NCI-H460 (cell line): ENCODE data around the gene IPO5. TPM values are rescaled to one million over a fixed set of nuclear protein-coding genes. Genes with fewer than 3 reads are reported as not detected.
"Not testable (repeated sequence)": the region's sequence is repeated elsewhere in the genome, so short reads cannot be mapped to it uniquely, and the experiment has no call there.

Experiments
- DNase-seq: peaks from one replicate; pipeline ENCODE4 v3.0.0-alpha.2; 2016; ENCODE audit warnings: low read depth; ENCODE audit errors: extremely low read depth
- total RNA-seq: library from RNA; depleted of rRNA; stranded (reverse); fragments of >200 nt; shearing (Covaris generic); gene quantifications from 2 replicates; pipeline ENCODE4 v1.2.3, GENCODE V29; 2014

IPO5 gene
- total RNA-seq, 1 experiment from 2014 or later = 128 TPM

DNA sequence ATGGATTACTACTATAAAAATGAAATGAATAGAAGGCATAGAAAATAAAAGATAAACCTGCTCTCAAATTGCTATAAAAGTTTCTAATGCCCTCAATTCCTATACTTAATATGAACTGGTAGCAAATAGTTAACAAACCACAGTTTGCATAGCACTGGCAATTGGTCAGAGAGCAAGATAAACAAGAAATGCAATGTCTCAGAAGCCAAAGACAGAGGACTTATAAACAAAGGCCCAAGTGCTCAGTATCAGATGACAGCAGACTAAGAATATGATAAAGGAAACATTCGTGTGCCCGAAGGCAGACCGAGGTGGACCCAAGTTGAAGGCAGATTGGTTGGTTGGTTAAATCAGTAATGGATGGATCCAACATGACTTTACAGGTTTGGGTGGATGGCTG, 50.6 kb downstream of the IPO5 start:
- no peak for DNase-seq

DNA sequence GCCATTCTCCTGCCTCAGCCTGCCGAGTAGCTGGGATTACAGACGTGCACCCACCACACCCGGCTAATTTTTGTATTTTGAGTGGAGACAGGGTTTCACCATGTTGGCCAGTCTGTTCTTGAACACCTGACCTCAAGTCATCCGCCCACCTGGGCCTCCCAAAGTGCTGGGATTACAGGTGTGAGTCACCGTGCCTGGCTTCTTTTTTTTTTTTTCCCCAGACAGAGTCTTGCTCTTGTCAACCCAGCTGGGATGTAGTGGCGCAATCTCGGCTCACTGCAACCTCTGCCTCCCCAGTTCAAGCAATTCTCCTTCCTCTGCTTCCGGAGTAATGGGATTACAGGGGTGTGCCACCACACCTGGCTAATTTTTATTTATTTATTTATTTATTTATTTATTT, 51.5 kb downstream of the IPO5 start:
- DNase-seq = not testable (repeated sequence)

DNA sequence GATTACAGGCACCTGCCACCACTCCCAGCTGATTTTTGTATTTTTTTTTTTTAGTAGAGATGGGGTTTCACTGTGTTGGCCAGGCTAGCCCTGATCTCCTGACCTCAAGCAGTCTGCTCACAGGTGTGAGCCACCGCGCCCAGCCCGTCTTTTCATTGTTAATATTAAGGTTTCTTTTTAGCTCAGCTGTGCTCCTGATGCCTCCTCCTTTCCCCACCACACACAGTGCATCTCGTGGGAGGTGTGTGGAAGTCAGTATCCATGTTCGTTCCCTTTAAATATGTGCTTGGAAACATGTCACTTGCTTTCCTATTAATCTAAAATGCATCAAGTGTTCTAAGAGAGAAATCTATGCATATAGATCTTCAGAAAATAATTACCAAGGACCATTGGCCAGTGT, 53.5 kb downstream of the IPO5 start:
- no peak for DNase-seq

DNA sequence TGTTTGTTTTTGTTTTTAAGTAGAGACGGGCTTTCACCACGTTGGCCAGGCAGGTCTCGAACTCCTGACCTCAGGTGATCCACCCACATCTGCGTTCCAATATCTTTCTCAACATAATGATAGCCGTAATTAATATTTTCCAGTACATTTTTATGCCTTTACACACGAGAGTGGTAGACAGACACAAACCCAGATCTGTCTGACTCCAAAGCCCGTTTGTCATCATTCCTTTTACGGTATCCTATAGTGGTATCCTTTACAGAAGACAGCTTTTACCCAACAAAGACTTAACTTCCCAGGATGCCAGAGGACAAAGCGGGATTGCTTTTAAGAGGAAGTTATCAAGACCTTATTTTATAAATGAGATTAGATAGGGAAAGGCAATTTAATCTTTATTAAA, 59.8 kb downstream of the IPO5 start:
- DNase-seq = no peak

DNA sequence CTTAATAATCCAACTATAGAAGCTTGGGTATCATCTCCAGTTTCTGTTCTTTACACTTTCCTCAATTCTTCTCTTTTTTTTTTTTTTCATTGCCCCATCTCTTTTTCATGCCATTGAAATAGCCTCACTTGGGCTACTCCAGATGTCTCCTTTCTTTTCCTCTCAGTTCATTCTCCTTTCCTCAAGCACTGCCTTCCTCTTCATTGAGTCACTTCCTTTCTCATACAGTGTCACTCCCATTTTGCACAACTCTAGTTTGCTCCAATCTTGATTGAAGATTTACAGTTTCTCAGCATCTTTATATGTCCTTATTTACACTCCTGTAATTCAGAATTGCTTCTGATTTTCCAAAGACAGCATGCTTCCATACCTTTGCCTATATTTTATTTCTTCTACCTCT, 61.3 kb downstream of the IPO5 start:
- no peak for DNase-seq

DNA sequence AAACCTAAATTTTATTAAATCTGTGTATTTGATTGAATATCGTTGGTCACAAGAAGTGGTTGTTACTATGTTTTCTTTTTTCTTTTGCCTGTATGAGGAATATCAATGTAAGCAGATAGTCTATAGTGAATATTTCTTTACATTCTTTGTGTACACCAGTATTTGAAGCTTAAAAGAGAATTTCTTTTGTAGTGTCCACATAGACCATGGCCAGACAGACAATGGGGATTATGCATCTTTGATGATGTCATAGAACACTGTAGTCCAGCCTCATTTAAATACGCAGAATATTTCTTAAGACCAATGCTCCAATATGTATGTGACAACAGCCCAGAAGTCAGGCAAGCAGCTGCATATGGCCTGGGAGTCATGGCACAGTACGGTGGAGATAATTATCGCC, 64.8 kb downstream of the IPO5 start:
- DNase-seq = no peak

DNA sequence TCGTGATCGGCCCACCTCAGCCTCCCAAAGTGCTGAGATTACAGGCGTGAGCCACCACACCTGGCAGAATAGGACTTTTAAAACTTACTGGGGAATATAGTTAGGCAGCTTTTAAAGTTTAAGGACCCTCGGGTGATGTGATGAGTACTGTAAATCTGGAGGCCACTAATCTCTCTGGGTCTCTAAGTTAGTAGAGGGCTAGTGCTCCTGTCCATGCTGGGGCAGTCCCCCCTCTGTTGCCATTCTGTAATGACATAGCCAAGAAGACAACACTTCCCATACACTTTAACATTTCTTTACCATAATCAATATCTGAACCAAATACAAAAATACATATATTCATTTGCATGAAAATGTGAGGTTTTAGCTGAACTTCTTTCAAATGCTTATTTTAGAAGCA, 65.7 kb downstream of the IPO5 start:
- DNase-seq = no peak

DNA sequence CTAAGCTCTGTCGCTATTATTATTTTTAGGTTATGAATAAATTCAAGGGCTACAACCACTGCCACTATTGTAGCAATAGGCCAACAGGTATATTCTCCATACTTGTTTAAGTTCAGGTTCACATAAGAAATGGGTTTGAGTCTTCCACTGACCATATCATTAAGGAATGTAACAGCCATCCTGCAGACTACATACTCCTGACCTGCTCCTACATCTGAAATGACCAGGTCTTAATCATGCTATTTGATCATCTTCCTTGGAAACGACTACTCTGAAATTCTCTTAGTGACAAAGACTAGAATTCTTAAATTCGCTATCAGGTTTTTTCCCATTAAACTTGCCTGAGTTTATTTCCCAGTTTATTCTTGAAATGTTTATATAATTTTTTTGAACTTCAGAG, 66.8 kb downstream of the IPO5 start:
- no peak for DNase-seq

DNA sequence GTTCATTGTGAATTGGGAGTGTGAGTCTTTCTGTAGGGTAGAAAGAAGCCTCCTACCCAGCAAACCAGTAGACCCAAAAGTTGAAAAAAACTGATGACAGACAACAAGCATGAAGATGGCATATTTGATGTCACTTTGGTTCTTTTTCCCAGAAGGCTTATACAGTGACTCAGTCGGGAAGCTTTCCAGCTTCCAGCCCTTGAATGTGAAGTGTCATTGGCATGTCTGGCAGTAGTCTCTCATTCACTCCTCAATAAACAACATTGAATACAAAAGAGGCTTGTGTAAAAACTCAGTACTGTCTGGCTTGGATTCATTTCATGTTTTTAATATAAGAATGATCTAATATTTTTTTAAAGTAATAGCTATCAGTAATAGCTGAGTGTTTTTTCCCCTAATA, 68.7 kb downstream of the IPO5 start:
- DNase-seq = peak; percentile 4

DNA sequence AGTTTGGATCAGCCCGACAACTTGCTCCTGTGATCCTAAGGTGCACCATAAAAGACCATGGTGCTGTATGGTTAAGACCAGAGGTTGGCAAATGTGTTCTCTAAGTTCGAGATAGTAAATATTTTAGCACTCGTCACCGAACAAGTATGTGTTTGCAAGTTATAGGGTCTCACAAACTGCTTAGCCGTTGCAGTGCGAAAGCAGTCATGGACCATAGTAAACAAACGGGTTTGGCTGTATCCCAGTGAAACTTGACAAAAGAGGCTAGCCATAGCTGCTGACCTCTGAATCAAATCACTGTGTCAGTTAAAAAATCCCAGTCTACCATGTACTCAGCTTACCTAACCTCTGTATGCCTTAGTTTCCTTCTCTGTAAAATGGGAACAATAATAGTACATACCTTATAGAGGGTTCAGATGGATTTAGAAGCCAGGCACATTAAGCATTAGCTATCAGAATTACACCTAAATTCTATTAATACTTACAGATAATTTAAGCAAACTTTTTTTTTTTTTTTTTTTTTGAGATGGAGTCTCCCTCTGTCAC, 72.1 kb downstream of the IPO5 start:
- DNase-seq = no peak

DNA sequence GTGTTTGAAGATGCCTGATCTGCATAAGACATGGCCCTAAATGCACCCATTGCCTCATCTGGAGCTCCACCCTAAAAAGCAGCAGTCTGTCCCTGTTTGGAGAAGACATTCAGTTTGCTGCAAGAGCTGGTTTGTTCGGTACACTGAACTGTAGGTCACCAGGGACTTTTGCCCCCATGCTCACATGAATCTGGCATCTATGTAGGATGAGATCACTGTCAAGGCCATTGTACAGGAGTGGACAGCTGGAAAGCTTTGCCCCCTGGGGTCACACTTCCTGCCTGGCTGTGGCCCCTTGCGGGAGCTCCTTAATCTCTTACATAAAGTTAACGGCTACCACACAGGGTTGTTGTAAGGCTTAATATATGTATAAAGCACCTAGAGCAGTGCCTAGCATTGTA, 73.0 kb downstream of the IPO5 start:
- no peak for DNase-seq

DNA sequence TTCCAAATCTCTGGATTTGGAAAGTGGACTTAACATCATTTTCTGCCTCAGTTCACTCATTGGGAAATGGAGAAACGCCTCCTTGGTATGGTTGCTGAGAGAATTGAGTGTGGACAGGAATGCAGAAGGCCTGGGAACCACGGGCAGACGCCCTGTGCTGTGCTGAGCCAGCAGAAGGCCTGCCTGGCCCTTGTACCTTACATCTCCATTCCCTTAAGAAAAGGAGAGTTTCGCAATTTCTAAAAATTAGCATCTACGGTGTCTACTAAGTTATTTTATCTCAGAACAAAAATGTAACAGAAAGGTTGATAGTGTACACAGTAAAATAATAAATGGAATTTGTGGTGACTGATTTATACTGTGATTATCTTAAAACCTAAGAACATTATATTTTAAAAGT, 78.7 kb downstream of the IPO5 start:
- no peak for DNase-seq

DNA sequence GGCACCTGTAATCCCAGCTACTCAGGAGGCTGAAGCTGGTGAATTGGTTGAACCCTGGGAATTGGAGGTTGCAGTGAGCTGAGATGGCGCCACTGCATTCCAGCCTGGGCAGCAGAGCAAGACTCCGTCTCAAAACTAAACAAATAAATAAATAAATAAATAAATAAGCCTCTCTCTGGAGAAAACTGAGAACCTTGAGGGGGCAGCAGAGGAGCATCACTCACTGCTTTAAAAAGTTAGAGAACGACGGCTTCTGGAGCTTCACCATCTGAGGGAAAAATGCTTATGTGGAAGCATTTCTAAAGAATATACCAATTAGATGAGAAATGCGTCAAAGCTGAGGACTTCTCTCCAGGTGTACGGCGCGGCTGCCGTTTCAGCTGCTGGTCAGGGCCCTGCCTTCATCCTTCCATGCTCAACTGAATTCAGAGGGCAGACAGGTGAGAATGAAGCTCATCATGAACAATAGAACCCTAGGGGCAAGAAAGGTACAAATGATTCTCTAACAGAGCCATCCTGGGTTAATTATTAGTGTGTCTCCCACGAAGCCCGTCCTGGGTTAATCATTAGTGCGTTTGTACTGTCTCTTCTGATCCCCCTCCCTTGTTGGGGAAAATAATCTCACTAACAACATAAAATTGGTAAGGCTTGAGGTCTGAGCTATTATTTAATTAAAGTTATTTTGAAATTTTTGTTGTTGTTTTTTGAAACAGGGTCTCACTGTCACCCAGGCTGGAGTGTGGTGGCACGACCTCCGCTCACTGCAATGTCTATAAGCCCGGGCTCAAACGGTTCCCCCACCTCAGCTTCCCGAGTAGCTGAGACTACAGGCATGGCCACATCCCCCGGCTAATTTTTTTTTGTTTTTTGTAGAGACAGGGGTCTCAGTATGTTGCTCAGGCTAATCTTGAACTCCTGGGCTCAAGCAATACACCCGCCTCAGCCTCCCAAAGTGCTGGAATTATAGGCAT, 80.1 kb downstream of the IPO5 start:
- DNase-seq = peak; percentile 25

DNA sequence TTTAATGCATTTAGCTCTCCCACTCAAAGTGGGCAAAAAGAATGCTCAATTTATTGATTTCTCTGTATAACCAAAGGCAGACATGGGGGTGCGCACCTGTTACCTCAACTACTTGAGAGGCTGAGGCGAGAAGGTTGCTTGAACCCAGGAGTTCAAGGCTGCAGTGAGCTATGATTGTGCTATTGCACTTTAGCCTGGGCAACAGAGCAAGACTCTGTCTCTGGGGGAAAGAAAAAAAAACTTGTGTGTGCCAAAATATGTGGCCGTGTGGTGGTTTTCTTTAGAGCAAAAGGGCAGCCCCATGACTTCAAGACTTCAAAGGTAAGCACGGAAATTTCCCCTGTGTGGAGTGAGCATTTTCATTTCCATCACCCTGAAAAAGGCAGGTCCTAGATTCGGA, 81.9 kb downstream of the IPO5 start:
- DNase-seq = no peak

DNA sequence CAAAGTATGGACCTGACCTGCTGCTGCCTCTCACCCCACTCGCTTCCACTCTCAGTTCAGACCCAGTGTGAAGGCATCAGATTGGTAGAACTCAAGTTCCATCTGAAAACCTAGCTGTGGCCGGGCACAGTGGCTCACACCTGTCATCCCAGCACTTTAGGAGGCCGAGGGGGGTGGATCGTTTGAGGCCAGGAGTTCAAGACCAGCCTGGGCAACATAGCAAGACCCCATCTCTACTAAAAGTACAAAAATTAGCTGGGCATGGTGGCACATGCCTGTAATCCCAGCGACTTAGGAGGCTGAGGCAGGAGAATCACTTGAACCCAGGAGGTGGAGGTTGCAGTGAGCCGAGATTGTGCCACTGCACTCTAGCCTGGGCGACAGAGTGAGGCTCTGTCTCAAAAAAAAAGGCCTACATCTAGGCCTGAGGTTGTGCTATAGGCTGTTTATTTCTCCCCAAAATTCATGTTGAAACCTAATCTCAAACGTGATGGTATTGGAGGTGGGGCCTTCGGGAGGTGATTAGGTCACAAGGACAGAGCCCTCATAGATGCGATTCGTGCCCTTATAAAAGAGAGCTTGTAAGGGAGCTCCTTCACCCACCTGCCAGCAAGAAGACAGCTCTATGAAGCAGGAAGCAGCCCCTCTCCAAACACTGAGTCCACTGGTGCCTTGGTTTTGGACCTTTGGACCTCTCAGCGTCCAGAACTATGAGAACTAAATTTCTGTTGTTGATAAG, 83.3 kb downstream of the IPO5 start:
- not testable (repeated sequence) for DNase-seq

DNA sequence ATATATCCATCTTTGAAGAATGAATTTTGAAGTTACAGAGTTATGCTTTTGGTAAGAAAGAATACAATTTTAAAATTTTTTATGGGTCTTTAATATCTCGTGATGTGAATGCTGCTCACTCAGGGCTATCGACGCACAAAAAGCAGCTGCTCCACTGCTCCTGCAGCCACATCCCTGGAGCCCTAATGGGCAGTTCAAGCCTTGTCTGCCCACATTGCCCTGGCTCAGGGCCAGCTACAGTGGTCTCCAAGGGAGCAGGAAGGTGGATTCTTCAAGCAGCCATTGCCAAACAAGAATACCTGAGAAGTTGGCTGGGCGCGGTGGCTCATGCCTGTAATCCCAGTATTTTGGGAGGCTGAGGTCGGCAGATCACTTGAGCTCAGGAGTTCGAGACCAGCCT, 85.8 kb downstream of the IPO5 start:
- DNase-seq = no peak

DNA sequence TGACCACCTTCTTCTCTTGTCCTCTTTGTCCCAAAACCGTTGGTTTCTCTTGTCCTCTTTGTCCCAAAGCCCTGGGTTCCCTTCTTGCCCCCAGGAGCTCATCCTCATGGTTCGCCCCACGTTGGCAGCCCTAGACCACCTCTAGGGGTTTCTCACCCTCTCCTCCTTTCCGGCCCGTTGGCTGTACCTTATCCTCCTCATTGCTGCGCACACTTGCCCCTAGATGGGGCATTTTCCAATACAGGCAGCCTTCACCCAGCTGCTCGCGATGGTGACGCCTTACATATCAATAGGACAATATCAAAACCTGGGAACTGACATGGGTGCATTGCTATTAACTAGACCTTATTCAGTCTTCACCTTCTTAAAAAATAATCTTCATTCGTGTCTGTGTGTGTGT, 86.5 kb downstream of the IPO5 start:
- DNase-seq = no peak

DNA sequence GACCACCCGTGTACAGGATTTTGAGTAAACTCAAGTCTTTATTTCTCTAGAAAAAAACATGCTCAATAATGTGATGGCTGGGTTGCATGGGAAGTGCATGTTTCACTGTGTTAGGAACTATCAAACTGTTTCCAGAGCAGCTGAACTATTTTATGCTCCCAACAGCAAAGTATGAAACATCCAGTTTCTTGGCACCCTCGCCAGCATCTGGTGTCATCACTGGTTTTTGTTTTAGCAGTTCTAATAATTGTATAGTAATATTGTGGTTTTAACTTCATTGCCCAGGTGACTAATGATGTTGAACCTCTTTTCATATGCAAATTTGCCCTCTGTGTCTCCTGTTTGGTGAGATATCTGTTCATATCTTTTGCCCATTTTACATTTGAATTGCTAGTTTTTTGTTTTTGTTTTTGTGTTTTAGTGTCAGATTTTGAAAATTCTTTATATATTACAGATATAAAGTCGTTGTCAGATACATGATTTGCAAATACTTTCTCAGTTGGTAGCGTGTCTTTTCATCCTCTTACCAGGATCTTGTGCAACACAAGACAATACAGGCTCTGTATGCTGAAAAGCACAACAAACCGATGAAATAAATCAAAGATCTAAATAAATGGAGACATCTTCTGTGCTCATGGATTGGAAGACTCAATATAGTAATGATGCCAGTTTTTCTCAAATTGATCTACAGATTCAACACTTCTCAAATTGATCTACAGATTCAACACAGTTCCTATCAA, 87.8 kb downstream of the IPO5 start:
- DNase-seq = no peak

DNA sequence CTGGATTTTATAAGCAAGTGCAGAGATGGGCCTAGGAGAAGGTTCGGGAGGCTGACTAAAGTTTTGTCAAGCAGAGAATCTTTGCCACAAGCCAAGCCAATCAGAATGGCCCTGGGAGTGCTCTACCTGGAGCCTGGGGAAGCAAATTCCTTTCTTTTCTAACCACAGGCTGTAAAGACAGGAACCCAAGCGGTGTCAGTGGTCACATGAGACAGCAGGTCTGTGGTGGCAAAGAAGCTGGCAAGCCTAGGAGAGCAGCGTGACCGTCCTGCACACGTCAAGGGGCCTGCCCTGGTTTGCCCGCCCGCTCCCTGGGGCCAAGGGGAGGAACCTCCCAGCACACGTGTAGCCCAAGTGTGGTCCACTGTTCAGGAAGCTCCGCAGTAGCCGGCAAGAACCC, 90.8 kb downstream of the IPO5 start:
- no peak for DNase-seq

DNA sequence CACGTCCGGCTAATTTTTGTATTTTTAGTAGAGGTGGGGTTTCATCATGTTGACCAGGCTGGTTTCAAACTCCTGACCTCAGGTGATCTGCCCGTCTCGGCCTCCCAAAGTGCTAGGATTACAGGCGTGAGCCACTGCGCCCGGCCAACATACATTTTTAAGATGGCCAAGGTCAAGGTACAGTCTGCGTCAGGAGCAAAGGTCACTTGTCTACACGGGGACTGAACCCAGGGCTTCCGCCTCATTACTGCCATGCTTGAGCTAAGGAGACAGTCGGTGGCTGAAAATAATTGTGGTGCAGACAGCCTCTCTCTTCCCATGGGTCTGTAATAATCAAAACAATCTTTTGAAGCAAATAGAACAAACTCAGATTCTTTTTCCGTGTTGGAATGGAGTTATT, 94.3 kb downstream of the IPO5 start:
- DNase-seq = not testable (repeated sequence)

DNA sequence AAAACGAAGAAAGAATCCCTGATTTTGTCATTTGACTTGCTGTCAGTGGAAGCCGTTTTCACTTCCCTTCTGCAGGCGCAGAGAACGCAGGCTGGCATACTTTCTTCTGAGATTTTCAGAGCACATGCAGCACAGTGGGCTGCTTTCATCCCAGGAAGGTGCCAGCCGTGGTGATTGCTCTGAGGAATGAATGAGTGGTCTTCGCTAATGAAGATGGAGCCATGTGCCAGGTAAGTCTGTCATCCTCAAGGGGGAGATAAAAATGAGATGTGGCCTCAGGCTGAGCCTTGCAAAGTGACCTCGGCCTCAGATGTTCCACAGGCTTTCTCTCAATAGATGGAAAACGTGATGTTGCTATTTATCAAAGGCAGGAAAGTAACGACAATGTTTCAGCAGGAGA, 94.8 kb downstream of the IPO5 start:
- no peak for DNase-seq
